ENCODE measurements around the gene RPRD1B. TPM values are rescaled to one million over a fixed set of nuclear protein-coding genes. Genes with fewer than 3 reads are reported as not detected.
"Not testable (repeated sequence)": the region's sequence is repeated elsewhere in the genome, so short reads cannot be mapped to it uniquely, and the experiment has no call there.

Gene RPRD1B
- total RNA-seq, 2 donors from 2014 or later = 22.7 to 42.5 TPM

GRCh38 chr20:38094373-38094891 lies 60.9 kb downstream of the RPRD1B start:
- no peaks in the 10 kb centered on the region for H3K36me3 ChIP-seq
- TF ChIP-seq CTCF (IDR thresholded peaks at IDR 0.05) = no peak
- no peak overlapping the region for H3K4me3 ChIP-seq
- no peaks in the 10 kb centered on the region for H3K4me1 ChIP-seq
- peak overlapping the region; percentile 4 for H3K27ac ChIP-seq
- H3K27me3 ChIP-seq = no peaks in the 10 kb centered on the region
- no peak for DNase-seq
- no peaks in the 10 kb centered on the region for H3K9me3 ChIP-seq
- H3K9ac ChIP-seq (ENCODE audit: low read depth in 2 of 2, low read length in 2 of 2) = no peak overlapping the region
- intact Hi-C loops (cut with DNase I) = no loop called here

GRCh38 chr20:38095017-38095686 lies 61.6 kb downstream of the RPRD1B start:
- Histone ChIP-seq H3K27me3 (no peaks in the 10 kb centered on the region), H3K4me1 (no peaks in the 10 kb centered on the region), H3K9ac (ENCODE audit: low read depth in 2 of 2, low read length in 2 of 2) (no peak overlapping the region), H3K27ac (peak overlapping the region; percentile 4), H3K9me3 (no peaks in the 10 kb centered on the region), H3K36me3 (no peaks in the 10 kb centered on the region), H3K4me3 (no peak overlapping the region)
- no peak for DNase-seq
- TF ChIP-seq CTCF (IDR thresholded peaks at IDR 0.05) = no peak
- intact Hi-C loops (cut with DNase I) = no loop called here

GRCh38 chr20:38098952-38099351 lies 65.4 kb downstream of the RPRD1B start:
- H3K27ac ChIP-seq = no peak overlapping the region
- no peak for DNase-seq
- no peaks in the 10 kb centered on the region for H3K4me1 ChIP-seq
- intact Hi-C loops (cut with DNase I) = no loop called here
- no peaks in the 10 kb centered on the region for H3K36me3 ChIP-seq
- H3K27me3 ChIP-seq = no peaks in the 10 kb centered on the region
- no peak for TF ChIP-seq CTCF (IDR thresholded peaks at IDR 0.05)
- H3K9me3 ChIP-seq = no peaks in the 10 kb centered on the region
- H3K9ac ChIP-seq (ENCODE audit: low read depth in 2 of 2, low read length in 2 of 2) = no peak overlapping the region
- no peak overlapping the region for H3K4me3 ChIP-seq

GRCh38 chr20:38102206-38102605 lies 68.7 kb downstream of the RPRD1B start:
- DNase-seq; H3K27ac ChIP-seq; intact Hi-C loops (cut with DNase I); H3K9ac ChIP-seq (ENCODE audit: low read depth in 2 of 2, low read length in 2 of 2); H3K4me3 ChIP-seq; H3K27me3 ChIP-seq; H3K4me1 ChIP-seq; H3K9me3 ChIP-seq; H3K36me3 ChIP-seq: not testable (repeated sequence)

- Histone ChIP-seq H3K36me3 (no peaks in the 10 kb centered on the region), H3K27ac (no peak overlapping the region), H3K4me1 (peaks cover under 1% of the 10 kb centered on the region), H3K9ac (ENCODE audit: low read depth in 2 of 2, low read length in 2 of 2) (no peak overlapping the region), H3K4me3 (no peak overlapping the region), H3K27me3 (no peaks in the 10 kb centered on the region), H3K9me3 (no peaks in the 10 kb centered on the region)
- no peak for TF ChIP-seq CTCF (IDR thresholded peaks at IDR 0.05)
- intact Hi-C loops (cut with DNase I) = no loop called here
- no peak for DNase-seq
These were observed 70.7 kb downstream of the RPRD1B start for GRCh38 chr20:38104285-38104684.

- H3K4me1 ChIP-seq = peaks cover 14% of the 10 kb centered on the region
- H3K27ac ChIP-seq = no peak overlapping the region
- no peaks in the 10 kb centered on the region for H3K36me3 ChIP-seq
- intact Hi-C loops (cut with DNase I) = no loop called here
- no peak overlapping the region for H3K4me3 ChIP-seq
- H3K9ac ChIP-seq (ENCODE audit: low read depth in 2 of 2, low read length in 2 of 2) = no peak overlapping the region
- H3K9me3 ChIP-seq = no peaks in the 10 kb centered on the region
- no peak for TF ChIP-seq CTCF (IDR thresholded peaks at IDR 0.05)
- no peak for DNase-seq
- H3K27me3 ChIP-seq = no peaks in the 10 kb centered on the region
These were observed 72.9 kb downstream of the RPRD1B start for GRCh38 chr20:38106461-38106860.

- H3K4me3 ChIP-seq; intact Hi-C loops (cut with DNase I): not testable (repeated sequence)
These were observed 73.8 kb downstream of the RPRD1B start for GRCh38 chr20:38107386-38107785.

GRCh38 chr20:38107916-38108315 lies 74.4 kb downstream of the RPRD1B start:
- DNase-seq; H3K9ac ChIP-seq (ENCODE audit: low read depth in 2 of 2, low read length in 2 of 2); H3K4me3 ChIP-seq; H3K27ac ChIP-seq; H3K27me3 ChIP-seq; H3K36me3 ChIP-seq; H3K9me3 ChIP-seq; intact Hi-C loops (cut with DNase I): not testable (repeated sequence)
- H3K4me1 ChIP-seq = peaks cover 14% of the 10 kb centered on the region

More at GRCh38 chr20:38107386-38107785, 73.8 kb downstream of the RPRD1B start:
- not testable (repeated sequence) for H3K27me3 ChIP-seq; H3K27ac ChIP-seq; DNase-seq; H3K36me3 ChIP-seq; H3K9me3 ChIP-seq; H3K9ac ChIP-seq (ENCODE audit: low read depth in 2 of 2, low read length in 2 of 2)
- peaks cover 14% of the 10 kb centered on the region for H3K4me1 ChIP-seq

All from colonic mucosa (tissue), 4 donors.